Transverse colon (tissue), 4 donors: ENCODE measurements around the gene RFXANK. TPM values are rescaled to one million over a fixed set of nuclear protein-coding genes. Genes with fewer than 3 reads are reported as not detected.

Experiments used
- DNase-seq: peaks from one replicate; pipeline ENCODE4 v3.0.0-alpha.2; 2019
- H3K27ac ChIP-seq, 4 donors: fragments of 200-600 bp; sonication (generic); 2 replicates each; pipeline ENCODE4 v1.5.1; 2016 to 2018; ENCODE audit warnings: inconsistent platforms in 4 of 4
- H3K27me3 ChIP-seq: fragments of 200-600 bp; sonication (generic); 2 replicates; pipeline ENCODE4 v1.5.1; 2017; ENCODE audit warnings: inconsistent platforms
- H3K36me3 ChIP-seq, 4 donors: fragments of 200-600 bp; sonication (generic); 2 replicates each; pipeline ENCODE4 v1.5.1; 2017 to 2019; ENCODE audit warnings: inconsistent platforms in 4 of 4
- H3K4me1 ChIP-seq, 4 donors: fragments of 200-600 bp; sonication (generic); 2 replicates each; pipeline ENCODE4 v1.5.1; 2017 to 2020; ENCODE audit warnings: inconsistent platforms in 4 of 4
- H3K4me3 ChIP-seq, 4 donors: fragments of 200-600 bp; sonication (generic); 1 replicate in 1 of 4; 2 replicates in 3 of 4; pipeline versions ENCODE4 v1.5.1 to v1.6.1; 2017 to 2019; ENCODE audit warnings: inconsistent platforms in 4 of 4
- H3K9me3 ChIP-seq, 2 donors: fragments of 200-600 bp; sonication (generic); 2 replicates each; pipeline ENCODE4 v1.5.1; 2017 to 2019; ENCODE audit warnings: inconsistent platforms in 2 of 2
- EP300 ChIP-seq: sonication (generic); formaldehyde crosslinking; IDR thresholded peaks from one replicate; pipeline ENCODE4 v1.6.1; 2017; ENCODE audit warnings: antibody characterized with exemption, low read depth
- POLR2A ChIP-seq: fragments of 450-650 bp; IDR thresholded peaks from one replicate; pipeline ENCODE4 v1.6.1; 2016; ENCODE audit warnings: antibody characterized with exemption, mild to moderate bottlenecking, moderate library complexity
- POLR2AphosphoS5 ChIP-seq, 3 donors: sonication (generic); formaldehyde crosslinking; IDR thresholded peaks; one replicate each; pipeline ENCODE4 v1.6.1; 2016; ENCODE audit warnings: antibody characterized with exemption in 3 of 3
- WGBS, 2 donors: methylation state at CpG; one replicate each; pipeline ENCODE4 v1.1.5; 2018; ENCODE audit warnings: low coverage in 1 of 2; 5-methylcytosine and 5-hydroxymethylcytosine counted together
- in situ Hi-C, 4 donors: fragments of 200-750 bp; cut with MboI; loops; one replicate each; pipeline versions ENCODE4 v1.15.0 to v1.15.1; 2017; ENCODE audit warnings: low sequenced_read_pairs in 3 of 4, low pct_ligation_motif_present in 1 of 4, low pct_unique_long_range_greater_than_20kb in 1 of 4
- intact Hi-C: fragments of 100-400 bp; cut with DNase I; formaldehyde crosslinking; loops from one replicate; pipeline ENCODE4 v1.15.1; 2023; ENCODE audit warnings: low total_unique reads
- total RNA-seq, 4 donors: library from RNA; depleted of rRNA; stranded (reverse); fragments of >200 nt; gene quantifications; one replicate each; pipeline ENCODE4 v1.1.0, GENCODE V29; 2016
- TF ChIP-seq, protein P1 (sequence below), 5 experiments: fragments of 200-600 bp in 3 of 5; fragments of 450-650 bp in 2 of 5; sonication (generic) in 3 of 5; IDR thresholded peaks; 1 replicate in 2 of 5; 2 replicates in 3 of 5; pipeline ENCODE4 v1.5.1; 2016 to 2017; ENCODE audit warnings: antibody characterized with exemption in 5 of 5, inconsistent platforms in 3 of 5, mild to moderate bottlenecking in 2 of 5, moderate library complexity in 1 of 5

RFXANK gene
- total RNA-seq, 4 donors from 2014 or later: 35.9 to 51.1 (median 48.6) TPM

DNA sequence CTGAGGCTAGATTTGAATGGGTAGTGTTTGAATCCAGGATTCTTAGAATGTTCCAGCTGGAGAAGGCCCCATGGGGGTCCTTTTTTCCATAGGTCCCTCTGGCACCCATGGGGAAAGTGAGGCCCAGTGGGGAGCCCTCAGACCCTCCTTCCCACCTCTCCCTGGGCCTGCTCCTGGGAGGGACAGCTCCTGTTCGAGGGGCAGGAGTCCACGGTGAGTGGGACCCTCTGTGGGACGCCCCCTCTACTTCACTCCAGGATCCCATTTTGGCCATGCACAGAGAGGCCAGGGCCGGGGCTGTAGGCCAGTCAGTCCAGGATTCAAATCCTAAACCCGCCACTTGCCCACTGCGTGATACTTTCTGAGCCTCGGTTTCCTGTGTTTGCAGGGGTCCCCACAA lies 29.6 kb upstream of the RFXANK start:
- no peak for TF ChIP-seq POLR2A
- no peak for TF ChIP-seq POLR2AphosphoS5 (IDR thresholded peaks at IDR 0.05)
- TF ChIP-seq, protein P1, sequence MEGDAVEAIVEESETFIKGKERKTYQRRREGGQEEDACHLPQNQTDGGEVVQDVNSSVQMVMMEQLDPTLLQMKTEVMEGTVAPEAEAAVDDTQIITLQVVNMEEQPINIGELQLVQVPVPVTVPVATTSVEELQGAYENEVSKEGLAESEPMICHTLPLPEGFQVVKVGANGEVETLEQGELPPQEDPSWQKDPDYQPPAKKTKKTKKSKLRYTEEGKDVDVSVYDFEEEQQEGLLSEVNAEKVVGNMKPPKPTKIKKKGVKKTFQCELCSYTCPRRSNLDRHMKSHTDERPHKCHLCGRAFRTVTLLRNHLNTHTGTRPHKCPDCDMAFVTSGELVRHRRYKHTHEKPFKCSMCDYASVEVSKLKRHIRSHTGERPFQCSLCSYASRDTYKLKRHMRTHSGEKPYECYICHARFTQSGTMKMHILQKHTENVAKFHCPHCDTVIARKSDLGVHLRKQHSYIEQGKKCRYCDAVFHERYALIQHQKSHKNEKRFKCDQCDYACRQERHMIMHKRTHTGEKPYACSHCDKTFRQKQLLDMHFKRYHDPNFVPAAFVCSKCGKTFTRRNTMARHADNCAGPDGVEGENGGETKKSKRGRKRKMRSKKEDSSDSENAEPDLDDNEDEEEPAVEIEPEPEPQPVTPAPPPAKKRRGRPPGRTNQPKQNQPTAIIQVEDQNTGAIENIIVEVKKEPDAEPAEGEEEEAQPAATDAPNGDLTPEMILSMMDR (IDR thresholded peaks at IDR 0.05): no peak
- no peak for TF ChIP-seq EP300

DNA sequence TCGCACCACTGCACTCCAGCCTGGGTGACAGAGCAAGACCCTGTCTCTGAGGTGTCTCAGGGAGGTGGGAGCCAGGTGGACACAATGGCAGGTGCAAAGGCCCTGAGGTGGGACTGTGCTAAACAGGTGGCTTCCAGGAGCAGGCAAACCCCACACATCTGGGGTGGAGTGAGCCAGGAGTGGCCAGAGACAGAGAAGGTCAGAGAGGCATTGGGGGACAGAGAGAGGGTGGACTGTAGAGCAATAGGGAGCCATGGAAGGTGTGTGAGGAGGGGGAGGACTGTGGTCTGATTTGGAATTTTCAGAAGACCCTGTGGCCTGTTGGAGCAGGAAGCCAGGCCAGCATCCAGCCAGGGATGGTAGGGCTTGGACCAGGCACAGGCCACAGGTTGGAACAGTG lies 26.7 kb upstream of the RFXANK start:
- Histone ChIP-seq H3K27me3 (no peaks in the 10 kb centered on the region), H3K9me3 (no peaks in the 10 kb centered on the region), H3K4me3 (no peak overlapping the region), H3K4me1 (peaks cover 0 to 7% (median 6%) of the 10 kb centered on the region in 4 donors), H3K36me3 (no peaks in the 10 kb centered on the region), H3K27ac (peak overlapping the region in 1 of 4 donors; percentile 30)
- no peak for TF ChIP-seq POLR2A
- no peak for TF ChIP-seq POLR2AphosphoS5 (IDR thresholded peaks at IDR 0.05)
- TF ChIP-seq, protein P1 (IDR thresholded peaks at IDR 0.05): no peak
- TF ChIP-seq EP300: no peak
- DNase-seq: no peak
- in situ Hi-C loops: no loop called here
- intact Hi-C loops: no loop called here
- 100% methylated on average over 1 of the region's 1 CpG; no CpG with 5 or more reads in 1 of the 2 donors for WGBS, 2 donors

More for the DNA sequence above, 29.6 kb upstream of the RFXANK start:
- Histone ChIP-seq H3K4me3 (no peak overlapping the region), H3K4me1 (no peaks in the 10 kb centered on the region), H3K9me3 (no peaks in the 10 kb centered on the region), H3K36me3 (no peaks in the 10 kb centered on the region), H3K27ac (no peak overlapping the region), H3K27me3 (no peaks in the 10 kb centered on the region)
- intact Hi-C loops: no loop called here
- in situ Hi-C loops: no loop called here
- DNase-seq: no peak
- 90% methylated on average over 7 of the region's 7 CpGs; no CpG with 5 or more reads in 1 of the 2 donors for WGBS, 2 donors

DNA sequence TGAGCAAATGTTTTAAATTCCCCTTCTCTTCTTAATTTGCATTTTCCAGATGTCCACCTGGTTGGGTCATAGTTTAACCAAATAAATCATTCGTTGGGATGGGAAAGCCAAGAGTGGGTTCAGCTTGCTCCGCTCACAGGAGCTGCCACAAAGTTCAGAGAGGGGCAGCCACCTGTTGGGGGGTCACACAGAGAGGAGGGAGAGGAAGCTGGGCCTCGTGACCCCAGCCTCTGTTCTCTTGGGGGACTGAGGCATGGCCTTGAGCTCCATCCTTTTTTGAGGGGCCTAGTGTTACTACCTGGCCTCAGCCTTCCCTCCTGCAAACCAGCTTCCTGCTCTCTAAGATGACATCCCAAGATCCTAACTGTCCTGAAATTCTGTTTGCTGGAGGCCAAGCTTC lies 24.4 kb upstream of the RFXANK start:
- no peaks in the 10 kb centered on the region for H3K36me3 ChIP-seq
- intact Hi-C loops (no loop called here), in situ Hi-C loops (no loop called here)
- no peaks in the 10 kb centered on the region for H3K27me3 ChIP-seq
- no peak for DNase-seq
- TF ChIP-seq POLR2AphosphoS5 (IDR thresholded peaks at IDR 0.05): no peak
- TF ChIP-seq, protein P1 (IDR thresholded peaks at IDR 0.05): no peak
- no peak for TF ChIP-seq EP300
- no peak for TF ChIP-seq POLR2A
- no peaks in the 10 kb centered on the region for H3K9me3 ChIP-seq
- 78% methylated on average over 3 of the region's 3 CpGs; no CpG with 5 or more reads in 1 of the 2 donors for WGBS, 2 donors
- H3K4me1 ChIP-seq: peaks cover 0 to 8% (median 8%) of the 10 kb centered on the region in 4 donors
- no peak overlapping the region for H3K27ac ChIP-seq
- no peak overlapping the region for H3K4me3 ChIP-seq

DNA sequence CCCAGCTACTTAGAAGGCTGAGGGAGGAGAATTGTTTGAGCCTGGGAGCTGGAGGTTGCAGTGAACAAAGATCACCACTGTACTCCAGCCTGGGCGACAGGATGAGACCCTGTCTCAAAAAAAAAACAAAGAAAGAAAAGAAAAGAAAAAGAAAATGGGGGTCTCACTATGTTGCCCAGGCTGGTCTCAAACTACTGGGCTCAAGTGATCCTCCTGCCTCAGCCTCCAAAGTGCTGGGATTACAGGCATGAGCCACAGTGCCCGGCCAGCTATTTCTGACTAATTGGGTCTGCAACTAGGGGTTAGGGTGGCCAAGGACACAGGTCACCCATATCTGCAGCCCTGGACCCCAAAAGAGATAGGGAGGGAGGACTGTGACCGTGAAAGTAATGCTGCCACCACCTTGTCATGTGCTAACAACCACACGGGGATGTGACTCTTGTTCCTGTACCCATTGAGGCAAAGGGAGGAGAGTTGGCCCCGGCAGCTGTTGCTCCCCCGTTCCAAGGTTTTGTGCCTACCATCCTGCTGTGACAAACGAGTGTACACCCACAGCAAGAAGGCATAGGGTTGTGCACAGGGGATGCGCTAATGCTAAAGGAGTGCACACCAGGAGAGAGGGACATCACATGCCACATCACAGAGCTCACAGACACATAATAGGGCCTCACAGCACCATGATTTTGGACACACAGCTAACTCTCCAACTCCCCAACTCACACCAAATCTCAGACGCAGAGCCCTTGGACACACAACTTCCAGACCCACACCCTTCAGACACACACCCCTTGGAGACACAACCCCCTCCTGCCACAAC lies 22.6 kb upstream of the RFXANK start:
- intact Hi-C loops (loop anchor here (10.0 kb wide), 1 partner anchor 115 kb away; no protein-coding TSS in a partner anchor), in situ Hi-C loops (no loop called here)
- H3K27ac ChIP-seq: no peak overlapping the region
- DNase-seq: no peak
- peak overlapping the region in 2 of 4 donors; percentile 20 to 35 for H3K4me3 ChIP-seq
- H3K4me1 ChIP-seq: peaks cover 0 to 8% (median 8%) of the 10 kb centered on the region in 4 donors
- no peak for TF ChIP-seq POLR2A
- no peaks in the 10 kb centered on the region for H3K27me3 ChIP-seq
- H3K9me3 ChIP-seq: no peaks in the 10 kb centered on the region
- no peaks in the 10 kb centered on the region for H3K36me3 ChIP-seq
- 74 to 89% methylated on average over 1 to 9 of the region's 9 CpGs for WGBS, 2 donors
